ENCODE measurements around the gene FHOD3. TPM values are rescaled to one million over a fixed set of nuclear protein-coding genes. Genes with fewer than 3 reads are reported as not detected.

FHOD3 gene
- total RNA-seq, 4 donors from 2014 or later = 15.6 to 25.9 (median 21.6) TPM

GRCh38 chr18:36529747-36530146 is 232.2 kb downstream of the FHOD3 start:
- TF ChIP-seq, protein P1, sequence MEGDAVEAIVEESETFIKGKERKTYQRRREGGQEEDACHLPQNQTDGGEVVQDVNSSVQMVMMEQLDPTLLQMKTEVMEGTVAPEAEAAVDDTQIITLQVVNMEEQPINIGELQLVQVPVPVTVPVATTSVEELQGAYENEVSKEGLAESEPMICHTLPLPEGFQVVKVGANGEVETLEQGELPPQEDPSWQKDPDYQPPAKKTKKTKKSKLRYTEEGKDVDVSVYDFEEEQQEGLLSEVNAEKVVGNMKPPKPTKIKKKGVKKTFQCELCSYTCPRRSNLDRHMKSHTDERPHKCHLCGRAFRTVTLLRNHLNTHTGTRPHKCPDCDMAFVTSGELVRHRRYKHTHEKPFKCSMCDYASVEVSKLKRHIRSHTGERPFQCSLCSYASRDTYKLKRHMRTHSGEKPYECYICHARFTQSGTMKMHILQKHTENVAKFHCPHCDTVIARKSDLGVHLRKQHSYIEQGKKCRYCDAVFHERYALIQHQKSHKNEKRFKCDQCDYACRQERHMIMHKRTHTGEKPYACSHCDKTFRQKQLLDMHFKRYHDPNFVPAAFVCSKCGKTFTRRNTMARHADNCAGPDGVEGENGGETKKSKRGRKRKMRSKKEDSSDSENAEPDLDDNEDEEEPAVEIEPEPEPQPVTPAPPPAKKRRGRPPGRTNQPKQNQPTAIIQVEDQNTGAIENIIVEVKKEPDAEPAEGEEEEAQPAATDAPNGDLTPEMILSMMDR (IDR thresholded peaks at IDR 0.05) = no peak
- TF ChIP-seq POLR2A (IDR thresholded peaks at IDR 0.05) (no peak), EP300 (IDR thresholded peaks at IDR 0.05) (no peak)
- H3K36me3 ChIP-seq = no peaks in the 10 kb centered on the region
- no peaks in the 10 kb centered on the region for H3K4me1 ChIP-seq
- 94% methylated on average over 8 of the region's 8 CpGs for WGBS, 2 donors
- H3K9me3 ChIP-seq = no peaks in the 10 kb centered on the region
- H3K4me3 ChIP-seq = no peak overlapping the region
- no peak for DNase-seq (ENCODE audit: low spot score in 2 of 2)
- H3K27me3 ChIP-seq = no peaks in the 10 kb centered on the region
- H3K27ac ChIP-seq = no peak overlapping the region

DNA sequence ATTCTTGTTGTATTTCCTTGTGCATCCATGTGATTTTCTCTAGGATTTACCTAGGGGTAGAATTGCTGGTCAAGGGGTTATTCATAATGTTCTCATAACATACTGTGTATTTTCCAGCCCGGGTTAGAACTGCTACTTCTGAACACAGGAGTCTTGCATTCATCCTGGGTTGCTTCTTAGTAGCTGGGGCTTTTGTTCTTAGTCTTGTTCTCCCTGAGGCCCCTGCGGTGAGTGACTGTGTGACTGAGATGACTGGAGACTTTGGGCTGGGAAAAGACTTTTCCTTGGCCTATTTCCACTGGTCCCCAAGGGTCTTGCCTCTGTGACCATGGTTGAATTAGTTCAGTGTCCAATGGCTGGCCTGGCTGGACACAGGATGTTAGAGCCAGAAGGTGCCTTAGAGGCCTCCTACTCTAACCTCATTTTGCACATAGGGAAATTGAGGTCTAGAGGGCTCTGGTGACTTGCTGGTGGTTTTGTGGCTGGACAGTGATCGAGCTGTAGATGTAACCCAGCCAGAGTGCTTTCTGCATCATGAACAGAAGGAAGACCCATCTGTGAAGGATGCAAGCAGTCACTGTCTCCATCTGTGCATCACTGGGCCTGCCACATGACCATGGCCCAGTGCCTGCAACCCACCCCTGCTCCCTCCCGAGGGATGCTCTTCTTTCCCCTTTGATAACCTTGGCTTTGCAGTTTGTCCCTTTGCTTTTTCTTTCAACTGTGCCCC is 233.3 kb downstream of the FHOD3 start:
- DNase-seq (ENCODE audit: low spot score in 2 of 2) = no peak
- Histone ChIP-seq H3K9me3 (no peaks in the 10 kb centered on the region), H3K4me1 (no peaks in the 10 kb centered on the region), H3K27ac (no peak overlapping the region), H3K4me3 (no peak overlapping the region), H3K36me3 (no peaks in the 10 kb centered on the region), H3K27me3 (no peaks in the 10 kb centered on the region)
- WGBS, 2 donors = 83% methylated on average over 4 of the region's 4 CpGs
- TF ChIP-seq EP300 (IDR thresholded peaks at IDR 0.05) = no peak
- TF ChIP-seq, protein P1 (IDR thresholded peaks at IDR 0.05) = no peak
- TF ChIP-seq POLR2A (IDR thresholded peaks at IDR 0.05) = no peak

- TF ChIP-seq, protein P1 (IDR thresholded peaks at IDR 0.05) = no peak
- TF ChIP-seq EP300 (IDR thresholded peaks at IDR 0.05) (no peak), POLR2A (IDR thresholded peaks at IDR 0.05) (no peak)
These were observed 234.1 kb downstream of the FHOD3 start for GRCh38 chr18:36531636-36532035.

DNA sequence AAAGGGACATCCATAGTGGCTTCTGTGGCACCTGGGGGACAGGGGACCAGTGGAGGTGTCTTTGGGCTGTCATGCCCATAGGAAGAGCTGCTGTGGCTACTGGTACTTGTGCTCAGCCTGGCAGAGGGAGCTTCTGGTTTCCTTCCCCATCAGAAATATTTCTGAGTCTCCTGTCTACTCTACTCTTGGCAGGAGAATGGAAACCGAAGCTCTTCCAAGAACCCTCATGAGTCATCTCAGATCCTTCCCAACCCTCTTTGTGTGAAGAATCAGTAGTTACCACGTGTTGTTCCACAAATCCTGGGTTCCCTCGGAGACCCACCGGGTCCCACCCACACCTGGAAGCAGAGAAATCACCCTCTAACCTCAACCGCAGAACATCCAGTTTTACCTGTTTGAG is 234.9 kb downstream of the FHOD3 start:
- Histone ChIP-seq H3K27me3 (no peaks in the 10 kb centered on the region), H3K27ac (no peak overlapping the region), H3K4me3 (no peak overlapping the region), H3K36me3 (no peaks in the 10 kb centered on the region), H3K4me1 (no peaks in the 10 kb centered on the region), H3K9me3 (no peaks in the 10 kb centered on the region)
- WGBS, 2 donors = 83 to 86% methylated on average over 5 of the region's 5 CpGs
- no peak for TF ChIP-seq POLR2A (IDR thresholded peaks at IDR 0.05)
- no peak for TF ChIP-seq EP300 (IDR thresholded peaks at IDR 0.05)
- TF ChIP-seq, protein P1 (IDR thresholded peaks at IDR 0.05) = no peak
- DNase-seq (ENCODE audit: low spot score in 2 of 2) = no peak

More at GRCh38 chr18:36531636-36532035, 234.1 kb downstream of the FHOD3 start:
- Histone ChIP-seq H3K27ac (no peak overlapping the region), H3K4me1 (no peaks in the 10 kb centered on the region), H3K4me3 (no peak overlapping the region), H3K9me3 (no peaks in the 10 kb centered on the region), H3K27me3 (no peaks in the 10 kb centered on the region), H3K36me3 (no peaks in the 10 kb centered on the region)
- 87 to 96% methylated on average over 7 of the region's 7 CpGs for WGBS, 2 donors
- DNase-seq (ENCODE audit: low spot score in 2 of 2) = no peak

GRCh38 chr18:36532815-36533214 is 235.3 kb downstream of the FHOD3 start:
- 83 to 87% methylated on average over 5 of the region's 5 CpGs for WGBS, 2 donors
- Histone ChIP-seq H3K4me3 (no peak overlapping the region), H3K4me1 (no peaks in the 10 kb centered on the region), H3K27me3 (no peaks in the 10 kb centered on the region), H3K9me3 (no peaks in the 10 kb centered on the region), H3K27ac (no peak overlapping the region), H3K36me3 (no peaks in the 10 kb centered on the region)
- TF ChIP-seq, protein P1 (IDR thresholded peaks at IDR 0.05) = no peak
- no peak for DNase-seq (ENCODE audit: low spot score in 2 of 2)
